ENCODE results near the gene CARMIL3.

CARMIL3 gene

GRCh38 chr14:24052656-24053547, 1.1 kb downstream of the CARMIL3 start:
- H3K4me3 ChIP-seq (ENCODE audit: low read depth, low read length): no peak overlapping the region
- TF ChIP-seq MAX (IDR thresholded peaks at IDR 0.05; ENCODE audit: low read depth, low read length) (no peak), POLR2A (IDR thresholded peaks at IDR 0.05; ENCODE audit: extremely low read depth, insufficient read length) (no peak), CTCF (IDR thresholded peaks at IDR 0.05; ENCODE audit: low read depth, low read length) (no peak), MYC (IDR thresholded peaks at IDR 0.05; ENCODE audit: low read depth, low read length) (no peak)
- DNase-seq (ENCODE audit: low read depth): peak; percentile 14

- no peak overlapping the region for H3K4me3 ChIP-seq (ENCODE audit: low read depth, low read length)
- DNase-seq (ENCODE audit: low read depth): no peak
- TF ChIP-seq MAX (IDR thresholded peaks at IDR 0.05; ENCODE audit: low read depth, low read length) (no peak), POLR2A (IDR thresholded peaks at IDR 0.05; ENCODE audit: extremely low read depth, insufficient read length) (no peak), MYC (IDR thresholded peaks at IDR 0.05; ENCODE audit: low read depth, low read length) (no peak), CTCF (IDR thresholded peaks at IDR 0.05; ENCODE audit: low read depth, low read length) (no peak)
Measured at GRCh38 chr14:24053548-24054323, 1.9 kb downstream of the CARMIL3 start.

GRCh38 chr14:24054324-24054641, 2.5 kb downstream of the CARMIL3 start:
- no peak for TF ChIP-seq POLR2A (IDR thresholded peaks at IDR 0.05; ENCODE audit: extremely low read depth, insufficient read length)
- TF ChIP-seq MAX (IDR thresholded peaks at IDR 0.05; ENCODE audit: low read depth, low read length): no peak
- no peak for TF ChIP-seq CTCF (IDR thresholded peaks at IDR 0.05; ENCODE audit: low read depth, low read length)
- TF ChIP-seq MYC (IDR thresholded peaks at IDR 0.05; ENCODE audit: low read depth, low read length): no peak
- H3K4me3 ChIP-seq (ENCODE audit: low read depth, low read length): no peak overlapping the region
- DNase-seq (ENCODE audit: low read depth): no peak

- DNase-seq (ENCODE audit: low read depth): no peak
Measured at GRCh38 chr14:24054646-24055045, 2.8 kb downstream of the CARMIL3 start.

More at GRCh38 chr14:24054646-24055045, 2.8 kb downstream of the CARMIL3 start:
- no peak overlapping the region for H3K4me3 ChIP-seq (ENCODE audit: low read depth, low read length)
- TF ChIP-seq MAX (IDR thresholded peaks at IDR 0.05; ENCODE audit: low read depth, low read length) (no peak), CTCF (IDR thresholded peaks at IDR 0.05; ENCODE audit: low read depth, low read length) (no peak), MYC (IDR thresholded peaks at IDR 0.05; ENCODE audit: low read depth, low read length) (no peak), POLR2A (IDR thresholded peaks at IDR 0.05; ENCODE audit: extremely low read depth, insufficient read length) (no peak)

Measured in NB4 (cell line).